GM23338 (cell line): Measurements from ENCODE around the gene CD46.

Experiments used
- CTCF ChIP-seq, 2 experiments: fragments of 200-600 bp in 1 of 2; sonication (generic) in 1 of 2; conservative IDR thresholded peaks; 2 replicates each; pipeline versions ENCODE4 v1.5.1 to v1.6.1; 2016 to 2017; ENCODE audit warnings: antibody characterized with exemption in 2 of 2, low read depth in 2 of 2, mild to moderate bottlenecking in 2 of 2, moderate library complexity in 1 of 2
- EZH2 ChIP-seq: fragments of 200-600 bp; sonication (generic); IDR thresholded peaks from one replicate; pipeline ENCODE4 v1.8.0; 2017; ENCODE audit warnings: antibody characterized with exemption, mild to moderate bottlenecking, low read depth; ENCODE audit not compliant: unreplicated experiment
- EZH2phosphoT487 ChIP-seq: fragments of 200-600 bp; sonication (generic); IDR thresholded peaks from one replicate; pipeline ENCODE4 v1.8.1; 2018; ENCODE audit warnings: antibody characterized with exemption; ENCODE audit not compliant: unreplicated experiment
- NANOG ChIP-seq: IDR thresholded peaks from 2 replicates; pipeline ENCODE4 v1.6.1; 2016; ENCODE audit warnings: antibody characterized with exemption, borderline replicate concordance
- POLR2AphosphoS5 ChIP-seq: IDR thresholded peaks from 2 replicates; pipeline ENCODE4 v1.6.1; 2016; ENCODE audit warnings: antibody characterized with exemption, low read depth
- REST ChIP-seq: IDR thresholded peaks from one replicate; pipeline ENCODE4 v1.6.1; 2018; ENCODE audit warnings: antibody characterized with exemption; ENCODE audit not compliant: unreplicated experiment

- TF ChIP-seq REST = no peak
- TF ChIP-seq CTCF (conservative IDR thresholded peaks at IDR 0.05; ENCODE audit: low read depth in 2 of 2) = no peak
- no peak for TF ChIP-seq EZH2
- no peak for TF ChIP-seq POLR2AphosphoS5
- no peak for TF ChIP-seq EZH2phosphoT487
- TF ChIP-seq NANOG = no peak
These were observed 2.2 kb downstream of the CD46 start for GRCh38 chr1:207754011-207754410.
